ENCODE results near the gene HSD11B1.

- TF ChIP-seq, protein P1, sequence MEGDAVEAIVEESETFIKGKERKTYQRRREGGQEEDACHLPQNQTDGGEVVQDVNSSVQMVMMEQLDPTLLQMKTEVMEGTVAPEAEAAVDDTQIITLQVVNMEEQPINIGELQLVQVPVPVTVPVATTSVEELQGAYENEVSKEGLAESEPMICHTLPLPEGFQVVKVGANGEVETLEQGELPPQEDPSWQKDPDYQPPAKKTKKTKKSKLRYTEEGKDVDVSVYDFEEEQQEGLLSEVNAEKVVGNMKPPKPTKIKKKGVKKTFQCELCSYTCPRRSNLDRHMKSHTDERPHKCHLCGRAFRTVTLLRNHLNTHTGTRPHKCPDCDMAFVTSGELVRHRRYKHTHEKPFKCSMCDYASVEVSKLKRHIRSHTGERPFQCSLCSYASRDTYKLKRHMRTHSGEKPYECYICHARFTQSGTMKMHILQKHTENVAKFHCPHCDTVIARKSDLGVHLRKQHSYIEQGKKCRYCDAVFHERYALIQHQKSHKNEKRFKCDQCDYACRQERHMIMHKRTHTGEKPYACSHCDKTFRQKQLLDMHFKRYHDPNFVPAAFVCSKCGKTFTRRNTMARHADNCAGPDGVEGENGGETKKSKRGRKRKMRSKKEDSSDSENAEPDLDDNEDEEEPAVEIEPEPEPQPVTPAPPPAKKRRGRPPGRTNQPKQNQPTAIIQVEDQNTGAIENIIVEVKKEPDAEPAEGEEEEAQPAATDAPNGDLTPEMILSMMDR (IDR thresholded peaks at IDR 0.05; ENCODE audit: insufficient read depth, low read length, poor library complexity, severe bottlenecking), result no peak
- no peak for TF ChIP-seq EZH2phosphoT487 (conservative IDR thresholded peaks at IDR 0.05; ENCODE audit: low read length)
These were observed 63.1 kb downstream of the HSD11B1 start for GRCh38 chr1:209767706-209768105.

All from SU-DHL-6 (cell line).